Measurements from ENCODE around the gene EYS. TPM values are rescaled to one million over a fixed set of nuclear protein-coding genes. Genes with fewer than 3 reads are reported as not detected.

The EYS gene
- total and polyA plus RNA-seq, 2 donors from 2014 or later: not detected

- H3K27ac ChIP-seq (ENCODE audit: low read depth in 2 of 2, low read length in 2 of 2): no peak overlapping the region
- TF ChIP-seq CTCF (IDR thresholded peaks at IDR 0.05; ENCODE audit: borderline replicate concordance, extremely low read depth, insufficient read depth): no peak
- H3K4me3 ChIP-seq (ENCODE audit: low read length in 3 of 3): no peak overlapping the region
- no peaks in the 10 kb centered on the region for H3K9me3 ChIP-seq (ENCODE audit: control insufficient read depth in 2 of 3, insufficient read depth in 1 of 3, low read length in 3 of 3)
- no peaks in the 10 kb centered on the region for H3K36me3 ChIP-seq (ENCODE audit: control insufficient read depth in 2 of 3, insufficient read depth in 3 of 3, low read length in 3 of 3)
- no peaks in the 10 kb centered on the region for H3K27me3 ChIP-seq (ENCODE audit: control insufficient read depth, insufficient read depth, low read length)
- H3K9ac ChIP-seq (ENCODE audit: low read length in 3 of 3): no peak overlapping the region
- intact Hi-C loops (cut with DNase I): no loop called here
- no peak for DNase-seq
- no peak for FAIRE-seq
- H3K4me1 ChIP-seq (ENCODE audit: control insufficient read depth in 2 of 3, insufficient read depth in 2 of 3, low read depth in 1 of 3, low read length in 3 of 3): no peaks in the 10 kb centered on the region
Measured at GRCh38 chr6:65646544-65646943, 60.5 kb downstream of the EYS start.

- no peak for DNase-seq
- Histone ChIP-seq H3K36me3 (ENCODE audit: control insufficient read depth in 2 of 3, insufficient read depth in 3 of 3, low read length in 3 of 3) (no peaks in the 10 kb centered on the region), H3K27ac (ENCODE audit: low read depth in 2 of 2, low read length in 2 of 2) (no peak overlapping the region), H3K9me3 (ENCODE audit: control insufficient read depth in 2 of 3, insufficient read depth in 1 of 3, low read length in 3 of 3) (no peaks in the 10 kb centered on the region), H3K9ac (ENCODE audit: low read length in 3 of 3) (no peak overlapping the region), H3K4me3 (ENCODE audit: low read length in 3 of 3) (no peak overlapping the region), H3K4me1 (ENCODE audit: control insufficient read depth in 2 of 3, insufficient read depth in 2 of 3, low read depth in 1 of 3, low read length in 3 of 3) (no peaks in the 10 kb centered on the region), H3K27me3 (ENCODE audit: control insufficient read depth, insufficient read depth, low read length) (no peaks in the 10 kb centered on the region)
- intact Hi-C loops (cut with DNase I): no loop called here
- FAIRE-seq: no peak
- no peak for TF ChIP-seq CTCF (IDR thresholded peaks at IDR 0.05; ENCODE audit: borderline replicate concordance, extremely low read depth, insufficient read depth)
Measured at GRCh38 chr6:65642776-65643175, 64.2 kb downstream of the EYS start.

- Histone ChIP-seq H3K27me3 (ENCODE audit: control insufficient read depth, insufficient read depth, low read length) (no peaks in the 10 kb centered on the region), H3K9me3 (ENCODE audit: control insufficient read depth in 2 of 3, insufficient read depth in 1 of 3, low read length in 3 of 3) (no peaks in the 10 kb centered on the region), H3K4me1 (ENCODE audit: control insufficient read depth in 2 of 3, insufficient read depth in 2 of 3, low read depth in 1 of 3, low read length in 3 of 3) (no peaks in the 10 kb centered on the region), H3K4me3 (ENCODE audit: low read length in 3 of 3) (no peak overlapping the region), H3K27ac (ENCODE audit: low read depth in 2 of 2, low read length in 2 of 2) (no peak overlapping the region), H3K36me3 (ENCODE audit: control insufficient read depth in 2 of 3, insufficient read depth in 3 of 3, low read length in 3 of 3) (no peaks in the 10 kb centered on the region), H3K9ac (ENCODE audit: low read length in 3 of 3) (no peak overlapping the region)
- intact Hi-C loops (cut with DNase I): no loop called here
- TF ChIP-seq CTCF (IDR thresholded peaks at IDR 0.05; ENCODE audit: borderline replicate concordance, extremely low read depth, insufficient read depth): no peak
- peak in 3 of 5 donors; percentile 12 to 52 (median 25) for DNase-seq
- FAIRE-seq: no peak
Measured at GRCh38 chr6:65638047-65638831, 68.8 kb downstream of the EYS start.

All from kidney (tissue), 14 donors.